ENCODE measurements around the gene ELP1.

DNA sequence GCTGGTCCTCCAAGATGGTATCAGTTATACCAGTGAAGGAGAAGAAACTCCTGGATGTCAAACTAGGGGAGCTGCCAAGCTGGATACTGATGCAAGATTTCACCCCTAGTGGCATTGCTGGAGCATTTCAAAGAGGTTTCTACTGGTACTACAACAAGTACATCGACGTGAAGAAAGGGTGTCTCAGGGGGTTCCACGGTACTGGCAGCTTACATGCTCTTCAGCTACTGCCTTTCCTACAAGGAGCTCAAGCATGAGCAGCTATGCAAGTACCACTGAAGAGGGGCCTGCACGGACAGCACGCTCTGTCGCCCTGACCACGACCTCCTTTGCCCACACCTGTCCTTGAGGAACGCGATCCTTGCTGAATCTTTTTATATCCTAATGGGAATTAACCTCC is 97.6 kb downstream of the ELP1 start:
- TF ChIP-seq, protein P1, sequence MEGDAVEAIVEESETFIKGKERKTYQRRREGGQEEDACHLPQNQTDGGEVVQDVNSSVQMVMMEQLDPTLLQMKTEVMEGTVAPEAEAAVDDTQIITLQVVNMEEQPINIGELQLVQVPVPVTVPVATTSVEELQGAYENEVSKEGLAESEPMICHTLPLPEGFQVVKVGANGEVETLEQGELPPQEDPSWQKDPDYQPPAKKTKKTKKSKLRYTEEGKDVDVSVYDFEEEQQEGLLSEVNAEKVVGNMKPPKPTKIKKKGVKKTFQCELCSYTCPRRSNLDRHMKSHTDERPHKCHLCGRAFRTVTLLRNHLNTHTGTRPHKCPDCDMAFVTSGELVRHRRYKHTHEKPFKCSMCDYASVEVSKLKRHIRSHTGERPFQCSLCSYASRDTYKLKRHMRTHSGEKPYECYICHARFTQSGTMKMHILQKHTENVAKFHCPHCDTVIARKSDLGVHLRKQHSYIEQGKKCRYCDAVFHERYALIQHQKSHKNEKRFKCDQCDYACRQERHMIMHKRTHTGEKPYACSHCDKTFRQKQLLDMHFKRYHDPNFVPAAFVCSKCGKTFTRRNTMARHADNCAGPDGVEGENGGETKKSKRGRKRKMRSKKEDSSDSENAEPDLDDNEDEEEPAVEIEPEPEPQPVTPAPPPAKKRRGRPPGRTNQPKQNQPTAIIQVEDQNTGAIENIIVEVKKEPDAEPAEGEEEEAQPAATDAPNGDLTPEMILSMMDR (conservative IDR thresholded peaks at IDR 0.05 in 1 of 2, IDR thresholded peaks at IDR 0.05 in 1 of 2; ENCODE audit: low read depth in 1 of 2, low read length in 2 of 2), result no peak
- no peak for TF ChIP-seq EZH2 (IDR thresholded peaks at IDR 0.05; ENCODE audit: low read length, missing control alignments)

Measured in fibroblast of lung (primary cell).